Measurements from ENCODE around the gene SLC49A3. TPM values are rescaled to one million over a fixed set of nuclear protein-coding genes. Genes with fewer than 3 reads are reported as not detected.
A peak's percentile ranks its signal among the peaks of the same experiment; 100 is the strongest.

Gene SLC49A3
- total and polyA plus RNA-seq, 2 of the 13 experiments (the other 11 are each of a cell fraction or from before 2014, with no cell fraction given), result 0.07 to 0.17 TPM

- TF ChIP-seq IKZF4 (CRISPR knock-in tag; IDR thresholded peaks at IDR 0.05; ENCODE audit: borderline replicate concordance, low read depth, not compliant biosample characterization) (no peak), PREB (CRISPR knock-in tag; IDR thresholded peaks at IDR 0.05) (0 out of 2 replicates have a peak, but pooled peaks have one; percentile 14), FOXP4 (CRISPR knock-in tag; IDR thresholded peaks at IDR 0.05) (no peak; the same call in 1 of the 2 replicates), PHF21A (CRISPR knock-in tag; IDR thresholded peaks at IDR 0.05) (peak; percentile 50; the same call in 1 of the 2 replicates), ZNF18 (CRISPR knock-in tag; IDR thresholded peaks at IDR 0.05; ENCODE audit: insufficient replicate concordance) (peak; percentile 79), SMC3 (IDR thresholded peaks at IDR 0.05; ENCODE audit: low read length) (peak; percentile 27; the same call in 1 of the 2 replicates), NONO (IDR thresholded peaks at IDR 0.05) (no peak), NONO (CRISPR knock-in tag; conservative IDR thresholded peaks at IDR 0.05) (peak; percentile 90), ZNF260 (CRISPR knock-in tag; IDR thresholded peaks at IDR 0.05; ENCODE audit: borderline replicate concordance, low read depth) (no peak), FOXC1 (CRISPR knock-in tag; IDR thresholded peaks at IDR 0.05; ENCODE audit: borderline replicate concordance) (peak; percentile 90), RAD21 (CRISPR knock-in tag; IDR thresholded peaks at IDR 0.05) (peak; percentile 83), ZNF292 (CRISPR knock-in tag; IDR thresholded peaks at IDR 0.05; ENCODE audit: borderline replicate concordance, low read depth) (no peak), ZNF513 (CRISPR knock-in tag; conservative IDR thresholded peaks at IDR 0.05) (no peak), PPARG (CRISPR knock-in tag; conservative IDR thresholded peaks at IDR 0.05) (no peak; the same call in 1 of the 2 replicates), THAP11 (CRISPR knock-in tag; IDR thresholded peaks at IDR 0.05) (peak; percentile 91), BATF2 (CRISPR knock-in tag; IDR thresholded peaks at IDR 0.05) (0 out of 2 replicates have a peak, but pooled peaks have one; percentile 17), SNAPC5 (CRISPR knock-in tag; IDR thresholded peaks at IDR 0.05; ENCODE audit: borderline replicate concordance) (no peak), ZFP82 (CRISPR knock-in tag; IDR thresholded peaks at IDR 0.05; ENCODE audit: borderline replicate concordance) (peak; percentile 98; the same call in 1 of the 2 replicates), ZNF605 (CRISPR knock-in tag; IDR thresholded peaks at IDR 0.05) (no peak), SP4 (CRISPR knock-in tag; IDR thresholded peaks at IDR 0.05) (peak; percentile 74; the same call in 1 of the 2 replicates), MXD3 (CRISPR knock-in tag; IDR thresholded peaks at IDR 0.05) (no peak; the same call in 1 of the 2 replicates)
Observed at GRCh38 chr4:674172-675035, 14.5 kb downstream of the SLC49A3 start, which contains the start of the genes ATP5ME and MYL5 (continued).
